DND-41 (cell line): ENCODE results near the gene MRPL55.

Experiments used
- CTCF ChIP-seq: IDR thresholded peaks from 2 replicates; pipeline ENCODE4 v1.5.1; 2012; ENCODE audit warnings: borderline replicate concordance, low read length, moderate library complexity, mild to moderate bottlenecking; ENCODE audit not compliant: poor library complexity, severe bottlenecking; ENCODE audit errors: extremely low read depth
- EZH2 ChIP-seq: IDR thresholded peaks from 3 replicates; pipeline ENCODE4 v1.6.1; 2012; ENCODE audit warnings: borderline replicate concordance, low read depth, mild to moderate bottlenecking, moderate library complexity, low read length, inconsistent platforms; ENCODE audit not compliant: severe bottlenecking

- no peak for TF ChIP-seq CTCF
- TF ChIP-seq EZH2 = no peak
Measured at GRCh38 chr1:228064741-228065542, 44.2 kb downstream of the MRPL55 start.
